Measurements from ENCODE around the gene LAMA5. TPM values are rescaled to one million over a fixed set of nuclear protein-coding genes. Genes with fewer than 3 reads are reported as not detected.

The LAMA5 gene
- total RNA-seq, 4 donors from 2014 or later = 95.2 to 230 (median 139) TPM

DNA sequence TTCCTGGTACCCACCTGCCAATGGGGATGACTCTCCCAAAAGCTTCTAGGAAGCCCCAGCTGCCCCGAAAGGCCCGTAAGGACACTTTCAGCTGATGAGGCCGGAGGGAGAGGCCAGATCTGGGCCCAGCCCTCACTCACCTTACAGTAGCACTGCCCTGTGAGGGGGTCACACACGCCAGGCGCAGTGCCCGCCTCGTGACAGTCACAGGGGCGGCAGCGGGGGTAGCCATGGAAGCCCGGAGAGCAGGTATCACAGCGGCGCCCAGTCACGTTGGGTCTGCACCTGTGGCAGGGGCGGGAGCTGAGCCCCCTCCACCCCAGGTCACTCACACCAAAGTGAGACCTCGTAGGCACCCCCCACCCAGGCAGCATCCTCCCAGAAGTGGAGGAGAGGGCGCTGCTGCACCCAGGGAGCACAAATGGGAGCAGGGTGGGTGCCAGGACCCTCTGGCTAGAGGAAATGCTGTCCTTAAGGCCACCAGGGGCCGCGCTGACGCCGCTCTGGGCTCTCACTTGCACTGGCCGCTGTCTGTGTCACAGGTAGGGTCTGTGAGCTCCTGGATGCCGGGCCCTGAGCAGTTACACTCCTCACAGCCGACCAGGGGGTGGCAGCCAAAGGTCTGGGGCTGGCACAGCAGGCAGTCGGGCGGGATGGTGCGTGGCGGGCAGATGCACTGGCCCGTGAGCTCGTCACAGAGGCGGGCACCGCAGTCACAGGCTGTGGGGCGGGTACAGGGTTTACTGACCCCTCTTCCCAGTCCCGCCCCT, 39.2 kb downstream of the LAMA5 start:
- Histone ChIP-seq H3K4me1 (no peaks in the 10 kb centered on the region), H3K27ac (no peak overlapping the region), H3K9me3 (no peaks in the 10 kb centered on the region), H3K4me3 (no peak overlapping the region), H3K36me3 (peaks cover 0 to 99% (median 0%) of the 10 kb centered on the region in 3 donors), H3K27me3 (no peaks in the 10 kb centered on the region)
- no peak for DNase-seq (ENCODE audit: low spot score in 2 of 2)
- TF ChIP-seq EP300 (IDR thresholded peaks at IDR 0.05) = no peak
- 85 to 89% methylated on average over 7 to 28 of the region's 33 CpGs for WGBS, 2 donors

DNA sequence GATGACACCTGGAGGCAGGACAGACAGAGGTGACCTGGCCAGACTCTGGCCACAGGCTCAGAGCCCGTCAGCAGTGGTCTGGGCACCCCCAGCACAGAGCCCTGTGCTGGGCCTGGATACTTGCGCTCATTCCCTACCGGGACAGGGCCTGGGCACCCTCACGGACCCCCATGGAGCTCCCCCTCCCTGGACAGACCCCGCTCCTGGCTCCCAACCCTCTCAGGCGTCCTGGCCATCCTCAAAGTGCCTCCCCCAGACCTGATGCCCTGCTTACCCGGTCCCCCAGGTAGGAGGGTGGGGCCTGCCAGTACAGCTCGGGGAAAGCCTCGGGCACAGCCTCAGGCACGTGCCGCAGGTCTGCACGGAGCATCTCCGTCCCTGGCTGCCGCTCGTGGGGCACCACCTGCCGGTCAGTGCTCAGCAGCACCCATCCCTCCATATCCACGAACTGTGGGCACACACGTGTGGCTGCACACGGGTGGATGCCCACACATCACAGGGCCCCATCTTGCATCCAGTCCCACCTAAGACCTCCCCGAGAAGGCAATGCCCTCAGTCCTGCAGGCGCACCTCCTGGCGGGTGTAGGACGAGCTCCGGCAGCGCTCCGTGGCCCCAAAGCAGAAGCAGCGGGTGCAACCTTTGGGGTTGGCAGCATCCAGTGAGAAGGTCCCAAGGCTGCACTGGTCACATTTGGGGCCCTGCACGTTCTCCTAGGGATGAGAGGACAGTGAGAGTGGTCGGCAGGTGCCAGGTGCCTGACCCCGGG, 40.0 kb downstream of the LAMA5 start:
- H3K36me3 ChIP-seq = peaks cover 0 to 98% (median 0%) of the 10 kb centered on the region in 3 donors
- no peak for TF ChIP-seq EP300 (IDR thresholded peaks at IDR 0.05)
- TF ChIP-seq POLR2A (IDR thresholded peaks at IDR 0.05) = no peak
- TF ChIP-seq, protein P1, sequence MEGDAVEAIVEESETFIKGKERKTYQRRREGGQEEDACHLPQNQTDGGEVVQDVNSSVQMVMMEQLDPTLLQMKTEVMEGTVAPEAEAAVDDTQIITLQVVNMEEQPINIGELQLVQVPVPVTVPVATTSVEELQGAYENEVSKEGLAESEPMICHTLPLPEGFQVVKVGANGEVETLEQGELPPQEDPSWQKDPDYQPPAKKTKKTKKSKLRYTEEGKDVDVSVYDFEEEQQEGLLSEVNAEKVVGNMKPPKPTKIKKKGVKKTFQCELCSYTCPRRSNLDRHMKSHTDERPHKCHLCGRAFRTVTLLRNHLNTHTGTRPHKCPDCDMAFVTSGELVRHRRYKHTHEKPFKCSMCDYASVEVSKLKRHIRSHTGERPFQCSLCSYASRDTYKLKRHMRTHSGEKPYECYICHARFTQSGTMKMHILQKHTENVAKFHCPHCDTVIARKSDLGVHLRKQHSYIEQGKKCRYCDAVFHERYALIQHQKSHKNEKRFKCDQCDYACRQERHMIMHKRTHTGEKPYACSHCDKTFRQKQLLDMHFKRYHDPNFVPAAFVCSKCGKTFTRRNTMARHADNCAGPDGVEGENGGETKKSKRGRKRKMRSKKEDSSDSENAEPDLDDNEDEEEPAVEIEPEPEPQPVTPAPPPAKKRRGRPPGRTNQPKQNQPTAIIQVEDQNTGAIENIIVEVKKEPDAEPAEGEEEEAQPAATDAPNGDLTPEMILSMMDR (IDR thresholded peaks at IDR 0.05) = no peak
- 88% methylated on average over 24 of the region's 30 CpGs for WGBS, 2 donors

DNA sequence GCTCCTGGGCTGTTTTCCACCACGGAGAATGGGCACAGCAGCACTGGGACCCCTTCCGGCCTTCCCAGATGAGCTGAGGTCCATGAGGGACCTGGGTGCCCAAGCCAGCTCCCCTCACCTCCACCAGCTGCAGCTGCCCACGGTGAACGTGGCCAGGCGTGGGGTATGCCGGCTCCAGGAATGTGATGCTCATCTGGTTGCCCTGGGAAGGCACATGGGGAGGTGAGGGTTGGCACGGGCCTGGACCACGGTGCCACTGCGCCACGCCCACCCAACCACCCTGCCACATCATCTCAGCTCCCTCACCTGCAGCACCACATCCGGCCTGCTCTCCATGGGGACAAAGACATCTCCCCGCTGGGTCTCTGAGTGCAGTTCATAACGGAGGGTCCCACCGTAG, 40.6 kb downstream of the LAMA5 start:
- no peak overlapping the region for H3K4me3 ChIP-seq
- DNase-seq (ENCODE audit: low spot score in 2 of 2) = no peak
- WGBS, 2 donors = 83 to 90% methylated on average over 9 to 13 of the region's 14 CpGs
- no peaks in the 10 kb centered on the region for H3K4me1 ChIP-seq
- no peaks in the 10 kb centered on the region for H3K9me3 ChIP-seq
- TF ChIP-seq, protein P1 (IDR thresholded peaks at IDR 0.05) = no peak
- TF ChIP-seq EP300 (IDR thresholded peaks at IDR 0.05) (no peak), POLR2A (IDR thresholded peaks at IDR 0.05) (no peak)
- H3K36me3 ChIP-seq = peaks cover 0 to 98% (median 0%) of the 10 kb centered on the region in 3 donors
- no peaks in the 10 kb centered on the region for H3K27me3 ChIP-seq
- H3K27ac ChIP-seq = no peak overlapping the region

More for the DNA sequence above, 40.0 kb downstream of the LAMA5 start:
- Histone ChIP-seq H3K4me3 (no peak overlapping the region), H3K27ac (no peak overlapping the region), H3K27me3 (no peaks in the 10 kb centered on the region), H3K9me3 (no peaks in the 10 kb centered on the region), H3K4me1 (no peaks in the 10 kb centered on the region)
- no peak for DNase-seq (ENCODE audit: low spot score in 2 of 2)

DNA sequence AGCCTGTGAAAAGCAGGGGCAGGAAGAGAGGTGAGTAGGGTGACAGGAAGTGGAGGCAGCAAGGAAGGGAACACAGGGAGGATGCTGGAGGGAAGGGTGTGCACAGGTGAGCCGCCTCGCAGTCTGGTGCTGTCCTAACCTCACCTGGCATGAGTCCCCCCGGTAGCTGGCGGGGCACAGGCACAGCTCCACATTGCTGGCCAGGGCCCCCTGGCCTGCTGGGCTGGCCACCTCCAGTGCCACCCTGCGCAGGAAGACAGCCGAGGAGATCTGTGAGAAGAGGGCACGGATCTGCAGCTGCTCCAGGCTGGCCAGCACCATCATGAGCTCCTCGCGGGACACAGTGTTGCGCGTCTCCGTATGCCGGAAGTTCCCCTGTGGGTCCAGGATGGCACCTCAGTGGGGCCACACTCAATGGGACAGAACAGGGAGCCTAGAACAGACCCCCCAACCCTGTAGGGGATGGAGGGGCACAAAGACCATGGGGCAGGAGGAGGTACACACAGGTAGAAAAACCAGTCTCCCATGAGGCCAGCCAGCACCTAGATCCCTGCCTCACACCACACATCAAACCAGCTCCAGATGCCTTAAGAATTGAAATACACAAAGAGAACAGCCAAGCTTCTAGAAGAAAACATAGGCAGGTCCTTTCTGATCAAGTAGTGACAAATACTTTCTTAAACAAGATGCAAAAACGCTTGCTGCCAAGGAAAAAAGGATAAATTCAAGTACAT, 41.8 kb downstream of the LAMA5 start:
- Histone ChIP-seq H3K4me3 (no peak overlapping the region), H3K4me1 (no peaks in the 10 kb centered on the region), H3K27me3 (no peaks in the 10 kb centered on the region), H3K9me3 (no peaks in the 10 kb centered on the region), H3K36me3 (peaks cover 0 to 94% (median 0%) of the 10 kb centered on the region in 3 donors), H3K27ac (no peak overlapping the region)
- DNase-seq (ENCODE audit: low spot score in 2 of 2) = no peak
- TF ChIP-seq POLR2A (IDR thresholded peaks at IDR 0.05) = no peak
- TF ChIP-seq, protein P1 (IDR thresholded peaks at IDR 0.05) = no peak
- TF ChIP-seq EP300 (IDR thresholded peaks at IDR 0.05) = no peak
- WGBS, 2 donors = 95 to 96% methylated on average over 13 to 14 of the region's 14 CpGs

DNA sequence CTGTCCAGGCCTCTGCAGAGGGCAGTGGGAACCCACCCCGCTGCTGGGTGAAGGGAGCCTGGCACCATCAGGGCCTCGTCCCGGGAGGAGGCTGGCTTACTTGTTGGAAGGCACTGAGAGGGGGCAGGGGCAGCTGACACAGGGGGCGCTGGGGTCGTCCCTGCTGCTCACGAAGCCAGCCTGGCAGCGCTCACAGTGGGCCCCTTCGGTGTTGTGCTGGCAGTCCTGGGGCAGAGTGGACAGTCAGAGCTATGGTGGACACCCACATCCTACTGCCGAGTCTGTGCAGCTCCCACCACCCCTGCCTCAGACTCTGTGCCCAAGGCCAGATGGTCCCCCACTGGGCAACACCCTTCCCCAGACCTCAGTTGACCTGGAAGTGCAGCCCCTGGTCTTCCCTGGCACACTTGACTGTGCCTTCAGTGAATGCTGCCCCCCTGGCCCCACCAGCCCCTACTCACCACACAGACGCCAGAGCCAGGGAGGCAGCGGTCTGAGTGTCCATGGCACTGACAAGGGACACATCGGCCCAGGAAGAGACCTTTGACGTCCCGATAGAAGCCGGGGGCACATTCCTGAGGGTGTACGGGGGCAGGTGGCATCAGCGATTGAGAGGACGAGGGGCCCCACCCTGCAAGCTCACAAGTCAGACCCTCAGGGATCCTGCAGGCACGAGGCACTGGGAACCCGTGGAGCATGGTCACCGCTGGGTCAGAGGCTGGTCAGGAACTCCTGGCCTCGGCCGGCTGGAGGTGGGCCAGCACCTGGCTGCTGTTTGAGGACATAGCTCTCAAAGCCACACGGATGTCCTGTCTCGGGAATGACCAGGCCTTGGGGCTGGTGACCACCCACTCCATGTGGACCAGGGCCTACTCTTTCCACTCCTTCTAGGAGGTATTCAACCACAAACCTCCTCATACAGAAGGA, 42.9 kb downstream of the LAMA5 start:
- no peaks in the 10 kb centered on the region for H3K27me3 ChIP-seq
- TF ChIP-seq POLR2A (IDR thresholded peaks at IDR 0.05) = no peak
- TF ChIP-seq, protein P1 (IDR thresholded peaks at IDR 0.05) = no peak
- TF ChIP-seq EP300 (IDR thresholded peaks at IDR 0.05) = no peak
- DNase-seq (ENCODE audit: low spot score in 2 of 2) = no peak
- no peaks in the 10 kb centered on the region for H3K4me1 ChIP-seq
- peaks cover 0 to 89% (median 0%) of the 10 kb centered on the region in 3 donors for H3K36me3 ChIP-seq
- WGBS, 2 donors = 84 to 88% methylated on average over 17 to 21 of the region's 25 CpGs
- no peak overlapping the region for H3K4me3 ChIP-seq
- no peak overlapping the region for H3K27ac ChIP-seq
- no peaks in the 10 kb centered on the region for H3K9me3 ChIP-seq
